ENCODE data around the gene WDCP. TPM values are rescaled to one million over a fixed set of nuclear protein-coding genes. Genes with fewer than 3 reads are reported as not detected.
"Not testable (repeated sequence)": the region's sequence is repeated elsewhere in the genome, so short reads cannot be mapped to it uniquely, and the experiment has no call there.

The WDCP gene
- total RNA-seq, 2 donors from 2014 or later = 2.7 to 3.6 TPM

DNA sequence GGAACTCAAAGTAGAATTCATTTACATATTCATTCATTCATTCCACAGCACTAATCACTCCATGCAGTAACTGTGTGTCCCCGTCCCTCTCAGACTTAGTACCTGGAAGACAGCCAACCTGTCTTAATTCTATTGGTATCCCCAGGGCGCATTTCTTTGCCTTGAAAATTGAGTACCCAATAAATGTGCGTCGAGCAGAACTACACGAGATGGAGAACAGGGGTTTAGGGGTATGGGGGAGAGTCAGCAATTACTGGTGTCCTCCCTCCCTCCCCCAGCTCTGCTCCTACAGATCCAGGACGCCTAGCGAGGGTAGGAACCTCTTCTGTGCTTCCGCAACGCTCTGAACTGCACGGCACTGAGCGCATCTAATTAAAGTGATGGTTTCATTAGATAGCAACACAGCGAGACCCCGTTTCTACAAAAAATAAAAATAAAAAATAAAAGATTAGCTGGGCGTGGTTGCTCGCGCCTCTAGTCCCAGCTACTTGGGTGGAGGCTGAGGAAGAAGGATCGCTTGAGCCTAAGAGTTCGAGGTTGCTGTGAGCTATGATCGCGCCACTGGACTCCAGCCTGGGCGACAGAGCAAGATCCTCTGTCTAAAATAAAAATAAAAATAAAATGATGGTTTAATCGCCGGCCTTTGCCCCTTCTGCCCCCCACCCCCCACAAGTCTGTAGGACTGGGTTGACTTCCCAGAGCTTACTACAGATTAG is 1.7 kb upstream of the WDCP start:
- Histone ChIP-seq H3K27me3 (no peaks in the 10 kb centered on the region), H3K27ac (peak overlapping the region in 1 of 2 donors; percentile 56)
- DNase-seq (ENCODE audit: low spot score) = no peak

GRCh38 chr2:24047703-24048033 is 477 bp upstream of the WDCP start:
- Histone ChIP-seq H3K36me3 (no peaks in the 10 kb centered on the region), H3K9me3 (no peaks in the 10 kb centered on the region), H3K4me3 (peak overlapping the region; percentile 17 to 80), H3K27me3 (no peaks in the 10 kb centered on the region), H3K4me1 (peaks cover 0 to 26% of the 10 kb centered on the region in 2 donors), H3K27ac (no peak overlapping the region)
- DNase-seq (ENCODE audit: low spot score) = no peak
- no peak for TF ChIP-seq CTCF (IDR thresholded peaks at IDR 0.05)

More for the DNA sequence above, 1.7 kb upstream of the WDCP start:
- Histone ChIP-seq H3K9me3 (no peaks in the 10 kb centered on the region), H3K4me3 (peak overlapping the region; percentile 67 to 79), H3K4me1 (peaks cover 0 to 26% of the 10 kb centered on the region in 2 donors), H3K36me3 (no peaks in the 10 kb centered on the region)
- no peak for TF ChIP-seq CTCF (IDR thresholded peaks at IDR 0.05)

DNA sequence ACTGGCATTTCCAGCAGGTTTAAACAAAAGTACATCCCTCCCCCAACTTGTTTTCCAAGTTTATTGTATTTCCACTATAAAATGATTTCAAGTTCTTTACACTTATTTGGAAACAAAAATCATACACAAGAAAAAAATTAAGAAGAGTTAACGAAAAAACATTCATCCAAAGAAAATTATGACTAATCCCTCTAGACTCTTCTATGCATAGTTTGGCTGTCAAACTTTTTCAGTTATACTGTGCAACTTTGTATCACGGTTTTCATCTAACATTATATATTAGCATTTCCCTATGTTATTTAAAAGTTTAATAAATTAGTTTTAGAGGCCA is 627 bp downstream of the WDCP start:
- DNase-seq (ENCODE audit: low spot score) = no peak
- TF ChIP-seq CTCF (IDR thresholded peaks at IDR 0.05) = no peak
- no peaks in the 10 kb centered on the region for H3K9me3 ChIP-seq

DNA sequence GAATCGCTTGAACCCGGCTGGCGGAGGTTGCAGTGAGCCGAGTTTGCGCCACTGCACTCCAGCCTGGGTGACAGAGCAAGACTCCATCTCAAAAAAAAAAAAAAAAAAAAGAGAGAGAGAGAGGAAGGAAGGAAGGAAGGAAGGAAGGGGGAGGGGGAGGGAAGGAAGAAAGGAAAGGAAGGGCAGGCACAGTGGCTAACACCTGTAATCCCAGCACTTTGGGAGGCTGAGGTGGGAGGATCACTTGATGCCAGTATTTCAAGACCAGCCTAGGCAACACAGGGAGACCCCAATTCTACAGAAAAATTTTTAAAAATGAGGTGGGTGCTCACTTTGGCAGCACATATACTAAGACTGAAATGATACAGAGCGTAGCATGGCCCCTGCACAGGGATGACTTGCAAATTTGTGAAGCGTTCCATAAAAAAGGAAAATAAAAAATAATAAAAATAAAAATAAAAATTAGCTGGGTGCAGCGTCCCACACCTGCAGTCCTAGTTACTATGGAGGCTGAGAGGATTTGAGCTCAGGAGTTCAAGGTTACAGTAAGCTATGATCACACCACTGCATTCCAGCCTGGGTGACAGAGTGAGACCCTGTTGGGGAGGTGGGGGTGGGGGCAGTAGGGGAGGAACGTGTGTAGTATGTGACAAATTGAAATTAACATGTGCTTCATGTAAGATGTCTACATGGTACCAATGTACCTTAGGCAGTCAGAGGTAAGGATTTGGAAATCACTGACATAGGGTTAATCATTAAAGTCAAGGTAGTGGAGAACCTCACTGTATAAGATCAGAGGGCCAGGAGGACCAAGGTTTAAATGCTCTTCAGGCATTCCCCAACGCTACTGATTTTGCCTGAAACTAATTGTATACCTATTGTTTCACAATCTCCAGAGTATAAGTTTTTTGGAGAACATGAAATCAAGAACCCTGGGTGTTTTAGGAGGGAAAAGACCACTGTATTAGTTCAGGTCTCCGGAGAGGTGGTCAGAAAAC is 1.4 kb downstream of the WDCP start:
- Histone ChIP-seq H3K27ac (no peak overlapping the region), H3K4me1 (peaks cover 0 to 26% of the 10 kb centered on the region in 2 donors), H3K27me3 (no peaks in the 10 kb centered on the region), H3K9me3 (no peaks in the 10 kb centered on the region), H3K36me3 (no peaks in the 10 kb centered on the region), H3K4me3 (no peak overlapping the region)
- no peak for TF ChIP-seq CTCF (IDR thresholded peaks at IDR 0.05)
- DNase-seq (ENCODE audit: low spot score) = no peak

More for the DNA sequence above, 627 bp downstream of the WDCP start:
- H3K27ac ChIP-seq = peak overlapping the region; percentile 61 to 69
- peak overlapping the region; percentile 80 to 81 for H3K4me3 ChIP-seq
- H3K27me3 ChIP-seq = no peaks in the 10 kb centered on the region
- no peaks in the 10 kb centered on the region for H3K36me3 ChIP-seq
- H3K4me1 ChIP-seq = peaks cover 0 to 26% of the 10 kb centered on the region in 2 donors

- H3K4me3 ChIP-seq, H3K9me3 ChIP-seq: not testable (repeated sequence)
Measured at GRCh38 chr2:24043133-24043532, 4.1 kb downstream of the WDCP start.

GRCh38 chr2:24040511-24040910 is 6.7 kb downstream of the WDCP start:
- Histone ChIP-seq H3K4me1 (peaks cover 0 to 7% of the 10 kb centered on the region in 2 donors), H3K36me3 (peaks cover 32% of the 10 kb centered on the region), H3K9me3 (no peaks in the 10 kb centered on the region), H3K27ac (no peak overlapping the region), H3K4me3 (no peak overlapping the region), H3K27me3 (no peaks in the 10 kb centered on the region)
- no peak for DNase-seq (ENCODE audit: low spot score)
- no peak for TF ChIP-seq CTCF (IDR thresholded peaks at IDR 0.05)

More at GRCh38 chr2:24043133-24043532, 4.1 kb downstream of the WDCP start:
- not testable (repeated sequence) for H3K27ac ChIP-seq; DNase-seq (ENCODE audit: low spot score); H3K27me3 ChIP-seq
- peaks cover 13% of the 10 kb centered on the region for H3K36me3 ChIP-seq
- peaks cover 0 to 12% of the 10 kb centered on the region in 2 donors for H3K4me1 ChIP-seq

All from right atrium auricular region (tissue), 2 donors.